Middle frontal gyrus (tissue), 1 donor: ENCODE results near the gene RAI14.
"Not testable (repeated sequence)": the region's sequence is repeated elsewhere in the genome, so short reads cannot be mapped to it uniquely, and the experiment has no call there.

Source experiments
- DNase-seq: peaks from one replicate; pipeline ENCODE4 v3.0.0-alpha.2; 2015; ENCODE audit warnings: low spot score; ENCODE audit errors: extremely low spot score

RAI14 gene

DNA sequence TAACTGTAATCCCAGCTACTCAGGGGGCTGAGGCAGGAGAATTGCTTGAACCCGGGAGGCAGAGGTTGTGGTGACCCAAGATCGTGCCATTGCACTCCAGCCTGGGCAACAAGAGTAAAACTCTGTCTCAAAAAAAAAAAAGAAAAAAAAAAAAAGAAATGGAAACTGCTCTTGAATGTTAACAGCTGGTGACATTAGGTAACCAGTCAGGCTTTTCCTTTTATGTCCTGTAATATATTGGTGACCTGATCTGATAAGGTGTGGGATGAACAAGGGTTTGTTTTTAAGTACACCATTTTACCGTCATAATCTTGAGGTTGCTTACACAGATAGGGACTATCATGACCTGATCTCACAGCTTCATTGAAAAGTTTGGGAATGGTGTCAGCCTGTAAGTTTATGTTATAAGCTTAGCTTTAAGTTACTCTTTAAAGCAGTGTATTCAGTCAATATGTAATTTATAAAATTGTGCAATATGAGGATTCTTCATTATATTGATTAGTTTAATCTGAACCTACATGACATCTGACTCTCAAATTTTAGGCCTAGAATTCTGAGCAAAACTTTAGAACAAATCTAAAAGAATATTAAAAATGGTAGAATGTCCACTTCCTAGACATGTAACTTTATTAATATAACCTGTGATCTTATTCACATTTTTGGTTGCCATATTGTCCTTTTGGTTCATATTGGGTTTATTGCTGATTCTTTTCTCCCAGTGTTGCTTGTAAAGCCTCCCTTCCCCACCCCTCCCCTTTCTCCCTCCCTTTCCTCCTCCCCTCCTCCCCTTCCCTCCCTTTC lies 41.4 kb downstream of the RAI14 start:
- no peak for DNase-seq

DNA sequence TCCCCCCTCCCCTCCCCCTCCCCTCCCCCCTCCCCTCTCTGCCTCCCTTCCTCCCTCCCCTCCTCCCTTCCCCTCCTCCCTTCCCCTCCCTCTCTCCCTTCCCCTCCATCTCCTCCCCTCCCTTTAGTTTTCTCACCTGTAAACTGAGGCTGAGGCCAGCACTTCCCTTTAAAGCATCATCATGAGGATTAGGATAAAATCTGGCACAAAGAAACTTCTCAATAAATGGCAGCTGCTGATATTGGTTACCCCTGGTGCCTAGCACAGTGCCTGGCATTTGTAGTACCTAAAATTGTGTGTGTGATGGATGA lies 41.9 kb downstream of the RAI14 start:
- no peak for DNase-seq

DNA sequence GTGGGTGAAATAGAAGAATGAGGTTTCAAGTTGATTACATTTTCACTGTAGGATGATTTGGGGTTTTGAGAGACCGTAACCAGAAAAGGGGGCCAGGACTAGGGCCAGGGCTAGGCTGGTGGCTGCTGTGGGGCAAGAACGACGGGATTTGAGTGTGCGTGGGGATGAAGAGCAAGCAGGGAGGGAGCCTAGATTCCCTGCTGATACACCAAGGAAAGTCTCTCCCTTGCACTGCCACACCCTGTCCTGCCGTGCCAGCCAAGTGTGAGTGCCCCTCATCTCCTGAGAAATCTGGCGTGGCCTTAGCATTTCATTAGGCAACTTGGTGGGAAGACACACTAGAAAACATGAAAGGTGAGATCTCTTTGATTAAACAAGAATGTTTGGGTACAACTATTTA lies 42.6 kb downstream of the RAI14 start:
- no peak for DNase-seq

DNA sequence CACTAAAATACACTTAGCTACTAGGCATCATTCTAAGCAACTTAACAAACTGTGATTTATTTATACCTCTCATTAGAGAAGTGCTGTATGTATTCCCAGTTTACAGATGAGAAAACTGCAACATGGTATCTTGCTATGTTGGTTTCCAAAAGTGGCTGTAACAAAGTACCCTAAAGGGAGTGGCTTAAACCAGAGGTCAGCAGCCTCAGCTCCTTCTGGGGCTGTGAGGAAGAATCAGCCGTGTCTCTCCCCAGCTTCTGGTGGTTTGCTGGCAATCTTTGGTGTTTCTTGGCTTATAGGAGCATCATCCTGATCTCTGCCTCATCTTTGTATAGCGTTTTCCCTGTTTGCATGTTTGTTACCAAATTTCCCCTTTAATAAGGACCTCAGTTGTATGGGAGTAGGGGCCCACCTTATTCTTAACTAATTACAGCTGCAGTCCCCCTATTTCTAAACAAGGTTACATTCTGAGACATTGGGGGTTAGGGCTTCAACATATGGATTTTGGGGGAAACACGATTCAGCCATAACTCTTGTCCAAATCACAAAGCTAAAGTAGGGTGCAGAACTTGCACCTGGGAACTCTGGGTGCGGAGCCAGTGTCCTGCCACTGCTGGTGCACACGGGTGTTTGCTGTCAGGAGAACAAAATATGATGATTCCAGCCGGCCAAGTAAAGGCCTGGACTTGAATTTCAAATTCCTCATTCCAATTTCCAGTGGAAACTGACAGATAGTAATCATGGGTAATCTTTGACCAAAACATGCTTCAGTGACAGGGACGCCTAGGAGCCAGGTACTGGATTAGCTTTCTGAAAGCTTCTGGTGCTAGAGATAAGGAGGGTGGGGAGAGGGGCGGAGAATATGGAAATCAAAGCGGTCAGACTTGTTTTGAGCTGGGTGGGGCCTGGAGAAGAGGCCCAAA lies 43.3 kb downstream of the RAI14 start:
- no peak for DNase-seq

DNA sequence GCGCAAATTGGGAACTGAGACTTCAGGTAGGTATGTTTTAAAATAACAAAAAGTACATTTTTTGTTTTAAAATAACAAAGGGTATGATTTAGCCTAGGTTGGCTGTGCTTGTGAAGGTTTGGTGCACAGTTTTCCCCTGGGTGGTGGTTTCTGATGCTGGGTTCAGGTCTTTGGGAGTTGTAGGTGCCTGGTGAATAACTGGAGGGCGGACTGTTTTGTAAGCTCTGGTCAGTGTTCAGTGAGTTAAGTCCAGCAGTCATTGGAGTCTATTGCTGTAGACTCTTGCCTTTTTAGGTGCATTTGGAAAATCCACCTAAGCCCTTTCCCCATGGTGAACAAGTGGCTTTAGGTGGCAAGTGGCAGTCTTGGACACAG lies 43.9 kb downstream of the RAI14 start:
- no peak for DNase-seq

DNA sequence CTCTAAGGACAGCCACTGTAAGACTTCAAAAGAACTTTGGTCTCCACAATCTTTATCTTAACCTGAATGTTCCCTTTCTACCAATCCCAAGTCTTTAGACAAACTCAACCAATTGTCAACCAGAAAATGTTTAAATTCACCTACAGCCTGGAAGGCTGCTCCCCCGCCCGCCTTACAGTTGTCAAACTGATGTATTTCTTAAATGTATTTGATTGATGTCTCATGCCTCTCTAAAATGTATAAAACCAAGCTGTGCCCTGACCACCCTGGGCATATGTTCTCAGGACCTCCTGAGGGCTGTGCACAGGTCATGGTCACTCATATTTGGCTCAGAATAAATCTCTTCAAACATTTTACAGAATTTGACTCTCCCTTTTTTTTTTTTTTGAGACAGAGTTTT lies 45.3 kb downstream of the RAI14 start:
- not testable (repeated sequence) for DNase-seq

DNA sequence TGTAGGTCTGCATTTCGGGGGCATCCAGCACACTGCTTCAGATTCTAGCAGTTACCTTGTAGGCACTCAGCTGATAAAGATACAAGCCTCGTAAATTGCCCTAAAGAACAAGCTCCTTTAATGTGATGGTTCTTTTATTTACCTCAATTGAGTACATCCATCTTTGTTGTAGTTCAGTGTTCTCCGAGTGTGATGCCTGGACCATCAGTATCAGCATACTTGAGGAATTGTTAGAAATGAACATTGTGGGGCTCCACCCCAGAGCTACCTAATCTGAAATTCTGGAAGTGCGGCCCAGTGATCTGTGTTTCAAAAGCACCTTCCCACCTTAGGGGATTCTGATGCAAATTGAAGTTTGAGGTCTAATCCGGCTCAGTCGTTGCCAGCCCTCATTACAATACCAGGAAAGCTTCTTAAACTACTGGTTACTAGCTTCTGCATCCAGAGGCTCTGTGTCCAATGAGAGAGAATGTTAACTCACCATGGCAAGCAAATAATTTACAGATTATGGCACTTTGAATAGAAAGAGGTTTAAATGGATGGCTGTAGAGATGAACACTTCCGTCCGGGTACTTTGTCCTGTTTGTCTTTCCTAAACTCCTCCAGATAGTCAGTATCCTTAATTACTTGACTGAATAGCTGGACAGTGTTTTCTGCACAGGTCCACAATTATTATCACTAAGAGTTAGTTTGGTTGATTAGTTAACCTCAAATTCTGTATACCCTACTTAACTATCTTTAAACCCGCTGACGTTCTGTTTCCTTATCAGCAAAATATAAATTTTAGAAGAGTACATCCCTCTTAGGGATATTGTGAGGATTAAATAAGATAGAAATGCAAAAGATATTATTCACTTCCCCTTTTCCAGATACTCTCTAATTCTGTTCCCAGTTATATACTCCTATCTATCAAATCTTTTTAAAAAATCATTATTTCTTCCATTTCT lies 47.9 kb downstream of the RAI14 start:
- no peak for DNase-seq

DNA sequence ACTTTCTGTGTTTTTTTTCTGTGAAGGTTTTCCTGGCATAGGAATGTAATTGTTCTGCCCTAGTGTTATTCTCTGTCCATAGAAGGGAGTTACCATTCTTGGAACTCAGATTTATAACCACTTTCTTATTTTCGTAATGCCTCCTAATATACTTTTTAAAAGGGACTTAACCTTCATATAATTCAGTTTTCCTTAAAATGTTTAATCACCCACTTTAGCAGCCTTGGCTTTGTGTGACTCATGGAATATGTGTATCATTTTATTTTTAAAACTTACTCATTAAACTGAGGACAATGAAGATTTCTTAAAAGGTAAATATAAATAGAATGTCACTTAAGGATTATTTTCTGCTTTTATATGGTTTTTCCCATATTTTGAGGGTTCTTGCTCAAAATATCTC lies 50.0 kb downstream of the RAI14 start:
- DNase-seq = no peak

DNA sequence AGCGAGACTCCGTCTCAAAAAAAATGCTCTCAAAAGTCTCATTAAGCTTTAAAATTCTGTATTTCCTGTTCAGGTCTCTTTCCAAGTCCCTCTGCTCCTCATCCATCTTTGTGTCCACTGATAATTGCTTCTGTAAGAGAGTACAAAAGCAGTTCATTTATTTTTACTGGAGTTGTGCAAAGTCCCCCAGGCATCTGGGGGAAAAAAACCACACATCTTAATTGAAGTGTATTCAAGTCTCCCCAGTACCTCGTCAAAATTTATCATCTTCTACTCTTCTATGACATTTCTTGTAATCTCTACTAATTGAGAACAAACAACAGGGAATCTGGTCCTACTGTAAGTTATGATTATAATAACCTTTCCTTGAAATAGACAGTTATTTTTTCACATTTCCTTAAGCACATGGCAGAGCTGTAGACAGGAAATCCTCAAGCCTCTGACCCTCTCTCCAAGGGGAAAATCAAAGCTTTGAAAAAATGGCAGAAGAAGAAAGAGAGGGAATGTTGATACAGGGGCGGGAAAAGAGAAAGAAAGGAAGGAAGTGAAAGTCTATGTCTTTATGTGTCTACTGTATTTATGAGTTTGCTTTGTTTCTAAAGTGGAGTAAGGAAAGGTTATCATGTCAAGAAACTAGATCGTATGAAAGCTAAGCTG lies 51.5 kb downstream of the RAI14 start:
- no peak for DNase-seq

DNA sequence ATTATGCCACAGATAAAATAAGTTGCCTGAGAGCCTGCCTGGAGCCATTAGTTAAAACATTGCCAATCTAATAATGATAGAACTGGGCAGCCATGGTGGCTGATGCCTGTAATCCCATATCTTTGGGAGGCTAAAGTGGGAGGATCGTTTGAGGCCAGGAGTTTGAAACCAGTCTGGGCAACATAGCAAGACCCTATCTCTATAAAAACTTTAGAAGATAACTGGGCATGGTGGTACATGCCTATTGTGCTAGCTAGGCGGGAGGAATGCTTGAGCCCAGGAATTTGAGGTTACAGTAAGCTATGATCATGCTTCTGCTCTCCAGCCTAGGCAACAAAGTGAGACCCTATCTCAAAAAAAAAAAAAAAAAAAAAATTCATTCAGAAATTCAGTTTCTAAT lies 52.6 kb downstream of the RAI14 start:
- DNase-seq = no peak

DNA sequence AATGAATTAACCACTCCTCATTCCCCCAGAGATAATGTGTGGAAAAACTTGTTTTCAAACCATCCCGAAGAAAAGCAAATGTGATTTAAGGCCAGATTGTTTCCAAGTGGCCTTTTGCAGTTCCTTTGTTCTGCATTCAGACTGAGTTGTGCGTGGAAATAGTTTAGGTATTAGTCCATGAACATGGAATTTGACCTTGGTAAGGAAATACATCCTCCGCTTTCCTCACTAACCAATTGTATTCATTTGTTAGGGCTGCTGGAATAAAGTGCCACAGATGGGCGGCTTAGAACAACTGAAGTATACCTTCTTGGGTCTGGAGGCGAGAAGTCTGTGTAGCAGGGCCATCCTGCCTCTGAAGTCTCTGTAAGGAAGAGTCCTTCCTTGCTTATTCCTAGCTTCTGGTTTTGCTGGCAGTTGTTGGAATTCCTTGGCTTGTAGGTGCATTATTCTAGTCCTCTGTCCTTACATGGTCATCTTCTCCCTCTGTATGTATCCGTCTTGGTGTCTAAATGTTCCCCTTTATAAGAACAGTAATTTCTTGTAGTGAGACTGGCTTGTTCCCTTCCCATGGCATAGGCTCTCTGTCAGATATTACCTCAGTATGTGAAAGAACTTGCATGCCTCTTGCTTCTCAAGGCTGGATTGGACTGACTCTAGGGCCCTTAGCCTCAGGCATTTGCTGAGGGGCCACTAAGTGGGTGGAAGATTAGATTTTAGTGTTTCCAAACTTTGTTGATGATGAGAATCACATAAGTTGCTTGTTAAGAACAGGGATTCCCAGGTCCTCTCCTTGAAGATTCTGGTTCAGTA lies 53.9 kb downstream of the RAI14 start:
- no peak for DNase-seq

DNA sequence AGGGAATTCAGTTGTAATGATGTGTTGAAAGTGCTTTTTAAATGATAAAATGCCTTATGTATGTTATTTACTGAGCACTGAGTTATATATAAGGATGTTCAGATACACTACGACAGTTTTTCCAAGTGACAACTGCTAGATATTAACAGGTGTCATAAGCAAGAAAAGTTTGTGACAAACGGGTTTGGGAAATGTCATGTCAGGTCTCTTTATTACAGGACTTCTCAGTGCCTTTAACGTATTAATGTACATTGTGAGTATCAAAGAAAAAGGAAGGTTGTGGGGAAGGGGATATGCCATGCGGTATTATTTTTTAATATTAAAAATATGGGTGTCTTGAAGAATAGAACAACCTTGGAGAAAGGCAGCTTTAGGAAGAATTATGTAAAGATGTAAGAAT lies 56.4 kb downstream of the RAI14 start:
- DNase-seq = no peak

DNA sequence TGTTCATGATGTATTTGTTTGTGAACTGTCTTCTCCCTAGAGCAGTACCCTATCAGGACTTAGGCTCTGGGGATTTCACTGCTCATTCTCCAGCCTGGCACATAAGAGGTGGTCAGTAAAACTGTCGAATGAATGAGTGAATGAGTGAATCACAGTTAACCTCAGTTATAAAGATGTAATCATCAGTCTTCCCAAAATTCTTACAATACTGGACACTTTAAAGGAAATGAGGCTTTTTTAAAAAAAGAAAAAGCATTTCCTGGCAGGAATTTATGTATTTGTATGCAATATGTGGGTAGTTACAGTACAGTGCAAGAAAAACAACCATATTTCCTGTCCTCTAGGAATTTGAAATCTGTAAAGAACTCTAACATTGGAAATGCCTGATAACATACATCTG lies 59.6 kb downstream of the RAI14 start:
- DNase-seq = no peak

DNA sequence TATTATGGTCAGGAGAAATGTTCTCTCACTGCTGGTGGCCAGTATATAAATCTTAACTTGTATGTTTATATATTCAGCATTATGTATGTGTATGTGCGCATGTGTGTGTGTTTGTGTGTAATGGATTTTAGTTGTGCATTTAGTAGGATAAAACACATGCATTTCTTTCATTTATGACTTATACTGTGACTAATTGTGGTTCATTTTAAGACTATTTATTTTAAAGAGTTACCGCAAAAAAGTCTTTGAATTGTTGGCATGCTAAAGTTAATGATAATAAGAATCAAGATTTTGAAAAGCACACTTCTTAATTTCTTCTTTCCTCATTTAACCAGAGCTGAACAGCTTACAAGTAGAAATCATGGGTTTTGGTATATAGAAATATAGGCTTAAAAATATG lies 60.9 kb downstream of the RAI14 start:
- no peak for DNase-seq

DNA sequence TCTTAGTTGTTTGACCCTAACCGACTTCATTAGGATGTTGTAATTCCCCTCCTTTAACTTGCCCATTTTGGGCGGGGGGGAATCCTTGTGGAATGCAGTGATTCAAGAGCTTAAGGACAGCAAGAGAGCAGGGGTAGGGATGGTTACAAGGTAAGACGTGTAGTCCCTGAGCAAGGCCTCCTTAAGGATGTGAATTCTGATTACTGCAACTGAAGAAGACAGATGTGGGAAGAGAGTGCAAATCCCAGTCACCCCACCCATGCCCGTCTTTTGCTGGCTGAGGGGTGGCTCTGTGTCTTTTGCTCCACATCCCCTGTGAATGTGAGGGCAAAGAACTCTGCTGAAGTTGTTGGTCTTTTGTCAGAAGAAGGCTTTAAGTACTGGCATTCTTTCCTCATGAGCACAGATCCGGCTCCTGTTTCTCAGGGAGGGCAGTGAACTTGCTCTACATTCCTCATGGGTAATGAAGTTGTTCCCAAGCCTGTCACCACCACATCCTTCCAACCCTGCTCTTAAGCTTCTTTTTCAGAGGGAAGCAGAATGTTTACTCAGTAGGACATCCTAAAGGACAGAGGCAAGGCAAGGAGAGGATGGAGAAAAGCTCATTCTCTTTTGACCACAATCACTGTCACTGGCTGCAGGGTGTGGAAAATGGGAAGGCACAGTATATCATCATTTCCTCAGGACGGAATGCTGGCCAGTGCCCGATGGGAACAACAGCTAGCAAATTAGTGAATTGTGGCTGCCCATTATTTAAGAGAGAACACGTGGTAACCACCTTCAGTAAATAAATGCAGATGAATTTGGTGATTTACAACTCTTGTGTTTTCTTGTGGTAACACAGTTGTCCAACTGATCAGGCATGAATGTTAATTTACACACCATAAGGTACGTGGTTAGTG lies 61.5 kb downstream of the RAI14 start:
- DNase-seq = no peak

DNA sequence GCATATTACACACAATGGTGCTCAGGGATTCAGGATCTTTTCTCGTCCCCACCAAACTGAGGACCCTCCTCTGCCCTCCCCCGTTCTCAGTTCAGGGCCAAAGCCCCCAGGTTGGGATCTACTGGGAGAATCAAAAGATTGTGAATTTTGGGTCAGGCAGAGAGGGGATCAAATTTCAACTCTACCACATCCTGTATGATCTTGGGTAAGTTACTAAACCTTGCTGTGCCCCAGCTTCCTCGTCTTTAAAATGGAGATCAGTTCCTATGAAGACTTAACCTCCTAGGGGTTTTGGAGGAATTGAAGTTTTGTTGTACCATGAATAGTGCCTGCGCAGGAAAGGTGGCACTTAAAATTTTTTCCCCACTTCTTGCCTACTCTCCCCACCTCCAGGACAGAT lies 62.4 kb downstream of the RAI14 start:
- DNase-seq = no peak

DNA sequence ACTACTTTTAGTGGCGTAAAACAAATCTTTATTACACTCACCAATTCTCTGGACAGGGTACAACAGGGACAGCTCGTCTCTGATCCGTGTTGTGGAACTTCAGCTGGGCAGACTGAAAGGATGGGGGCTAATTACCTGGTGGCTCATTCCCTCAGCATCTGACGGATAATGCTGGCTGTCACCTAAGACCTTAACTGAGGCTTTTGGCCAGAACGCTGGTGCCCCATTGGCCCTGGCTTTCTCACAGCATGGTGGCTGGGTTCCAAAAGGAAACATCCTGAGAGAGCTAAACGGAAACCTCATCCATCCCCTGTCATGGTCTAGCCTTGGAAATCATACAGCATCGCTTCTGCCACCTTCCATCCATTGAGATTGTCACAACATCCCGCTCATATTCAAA lies 62.9 kb downstream of the RAI14 start:
- DNase-seq = no peak

DNA sequence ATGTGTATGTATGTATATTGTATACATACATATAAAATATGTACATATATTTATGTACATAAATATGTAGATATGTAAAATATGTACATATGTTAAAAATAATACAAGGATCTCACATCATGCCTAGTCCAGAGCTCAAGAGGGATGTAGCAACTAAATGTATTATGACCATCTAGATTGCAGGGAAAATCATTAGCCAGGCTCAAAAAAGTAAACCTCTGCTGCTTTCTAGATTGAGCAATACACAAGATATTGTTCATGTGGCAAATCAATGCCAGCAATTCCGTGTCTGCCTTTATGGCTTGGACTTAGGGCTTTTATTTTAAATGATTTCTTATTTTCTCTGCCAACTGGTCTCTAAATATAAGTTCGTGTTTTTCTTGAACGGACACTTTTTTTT lies 65.2 kb downstream of the RAI14 start:
- no peak for DNase-seq

DNA sequence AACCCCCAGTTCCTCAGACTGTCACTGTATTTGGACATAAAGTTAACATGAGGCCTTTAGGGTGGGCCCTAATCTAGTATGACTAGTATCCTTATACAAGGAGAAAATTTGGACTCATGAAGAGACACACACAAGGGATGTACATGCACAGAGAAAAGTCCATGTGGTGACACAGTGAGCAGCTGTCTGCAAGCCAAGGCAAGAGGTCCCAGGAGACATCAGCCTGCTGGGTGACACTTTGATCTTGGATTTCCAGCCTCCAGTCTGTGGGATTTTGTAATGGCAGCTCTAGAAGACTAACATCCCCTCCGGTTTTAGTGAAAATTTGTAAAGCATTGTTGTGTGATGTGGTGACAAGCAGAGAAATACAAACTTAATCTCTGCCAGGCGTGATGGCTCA lies 66.1 kb downstream of the RAI14 start:
- no peak for DNase-seq
